Measurements from ENCODE around the gene PJA1.

The PJA1 gene, protein sequence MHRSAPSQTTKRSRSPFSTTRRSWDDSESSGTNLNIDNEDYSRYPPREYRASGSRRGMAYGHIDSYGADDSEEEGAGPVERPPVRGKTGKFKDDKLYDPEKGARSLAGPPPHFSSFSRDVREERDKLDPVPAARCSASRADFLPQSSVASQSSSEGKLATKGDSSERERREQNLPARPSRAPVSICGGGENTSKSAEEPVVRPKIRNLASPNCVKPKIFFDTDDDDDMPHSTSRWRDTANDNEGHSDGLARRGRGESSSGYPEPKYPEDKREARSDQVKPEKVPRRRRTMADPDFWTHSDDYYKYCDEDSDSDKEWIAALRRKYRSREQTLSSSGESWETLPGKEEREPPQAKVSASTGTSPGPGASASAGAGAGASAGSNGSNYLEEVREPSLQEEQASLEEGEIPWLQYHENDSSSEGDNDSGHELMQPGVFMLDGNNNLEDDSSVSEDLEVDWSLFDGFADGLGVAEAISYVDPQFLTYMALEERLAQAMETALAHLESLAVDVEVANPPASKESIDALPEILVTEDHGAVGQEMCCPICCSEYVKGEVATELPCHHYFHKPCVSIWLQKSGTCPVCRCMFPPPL

DNA sequence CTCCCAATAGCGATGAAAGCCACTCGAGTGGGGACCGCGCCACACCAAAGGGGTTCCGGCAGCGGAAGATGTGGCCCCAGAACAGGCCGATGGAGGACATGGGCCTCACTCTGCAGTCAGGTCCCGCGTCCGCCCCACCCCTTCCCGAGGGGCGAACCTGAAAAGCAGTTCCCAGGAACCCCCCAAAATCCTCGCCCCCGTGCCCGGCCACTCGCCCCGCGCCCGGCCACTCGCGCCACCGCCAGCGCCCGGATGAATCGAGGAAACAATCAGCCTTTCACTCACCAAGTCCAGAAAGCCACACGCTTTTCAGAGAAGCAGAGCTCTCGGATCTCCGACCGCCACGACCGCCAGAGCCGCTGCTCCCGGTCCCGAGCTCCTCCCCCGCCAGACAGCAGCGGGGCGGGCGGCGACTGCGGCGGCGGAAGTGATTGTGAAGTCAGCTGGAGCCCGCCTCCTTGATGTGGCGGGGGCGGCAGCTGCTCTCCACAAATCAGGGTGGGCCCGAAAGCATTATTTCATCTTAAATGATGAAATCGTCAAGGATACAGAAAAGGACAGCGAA lies at the start of gene PJA1:
TSS of gene PJA1 (minus strand) at position 367 of the 565 bp plus-strand sequence. CDS start 2,380 bp downstream, outside the sequence.
- DNase-seq, result peak; percentile 63 to 74

DNA sequence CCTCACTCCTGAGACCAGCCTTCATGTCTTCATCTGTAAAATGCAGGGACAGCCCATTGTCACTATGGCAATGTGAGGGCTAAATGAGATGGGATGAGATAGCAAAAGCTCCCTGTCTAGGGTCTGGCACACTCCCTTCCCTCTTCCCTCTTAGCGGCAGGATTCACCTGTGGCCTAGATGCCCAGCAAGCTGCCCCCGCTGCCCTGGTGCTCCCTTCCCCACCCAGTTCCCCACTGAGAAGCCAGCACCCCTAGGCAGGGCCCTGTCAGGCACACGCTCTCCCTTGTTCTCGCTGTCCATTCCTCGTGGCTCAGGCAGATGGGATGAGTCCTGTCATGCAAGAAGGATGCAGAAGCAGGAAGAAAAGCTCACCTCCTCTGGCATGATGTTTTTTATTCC lies 49.2 kb upstream of the PJA1 start:
- DNase-seq, result no peak

DNA sequence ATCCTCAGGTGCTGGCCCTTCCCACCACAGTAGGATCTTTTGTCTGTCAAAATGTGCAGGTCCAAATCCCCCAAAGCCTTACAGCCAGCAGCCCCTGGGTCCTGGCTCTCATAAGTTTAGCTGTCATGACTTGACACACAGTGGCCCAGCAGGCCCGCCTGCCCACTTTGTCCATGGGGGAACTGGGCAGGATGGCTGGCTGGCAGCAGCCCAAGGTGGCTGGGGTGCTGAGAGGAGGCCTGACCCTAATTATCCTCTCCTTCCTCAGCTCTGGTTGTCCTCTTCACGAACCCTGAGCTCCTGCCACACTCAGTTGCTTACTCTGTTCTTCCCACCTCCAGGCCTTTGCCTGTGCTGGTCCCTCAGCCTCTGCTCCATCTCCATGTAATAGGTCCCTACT lies 46.4 kb upstream of the PJA1 start:
- no peak for DNase-seq

DNA sequence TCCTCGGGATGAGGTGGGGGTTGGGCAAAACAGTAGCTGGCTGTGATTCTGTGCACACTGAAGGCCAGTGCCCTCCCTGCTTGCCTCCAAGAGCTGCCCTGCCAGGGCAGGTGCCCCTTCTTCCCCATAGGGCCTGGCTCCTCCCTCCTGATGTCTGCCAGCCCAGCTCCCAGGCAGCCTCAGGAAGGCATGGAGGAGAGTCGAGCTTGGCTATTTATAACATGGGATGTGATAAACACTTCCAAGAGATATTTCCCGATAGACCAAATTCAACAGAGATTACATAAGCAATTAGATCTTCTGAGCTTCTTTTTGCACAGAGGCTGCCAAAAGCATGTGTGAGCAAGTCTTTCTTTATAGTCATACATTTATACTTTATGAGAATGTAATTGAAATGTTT lies 45.3 kb upstream of the PJA1 start:
- DNase-seq, result no peak

DNA sequence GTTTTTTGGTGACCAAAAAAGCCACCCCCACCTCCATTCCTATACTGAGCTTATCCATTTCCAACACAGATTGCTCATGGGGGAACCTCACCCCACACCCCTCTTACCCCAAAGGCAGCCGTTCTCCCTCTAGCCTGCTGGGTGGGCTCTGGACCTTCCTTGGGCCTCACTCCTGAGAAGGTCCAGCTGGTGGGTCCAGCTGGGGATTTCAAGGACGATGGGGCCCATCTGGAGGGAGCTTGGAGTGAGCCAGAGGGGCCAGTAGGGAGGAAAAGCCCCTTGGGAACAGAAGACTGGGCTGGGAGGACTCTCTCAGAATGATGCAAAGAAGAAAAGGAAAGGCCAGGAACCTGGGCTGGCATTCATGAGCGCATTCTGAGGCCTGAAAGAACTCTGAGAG lies 42.0 kb upstream of the PJA1 start:
- no peak for DNase-seq

DNA sequence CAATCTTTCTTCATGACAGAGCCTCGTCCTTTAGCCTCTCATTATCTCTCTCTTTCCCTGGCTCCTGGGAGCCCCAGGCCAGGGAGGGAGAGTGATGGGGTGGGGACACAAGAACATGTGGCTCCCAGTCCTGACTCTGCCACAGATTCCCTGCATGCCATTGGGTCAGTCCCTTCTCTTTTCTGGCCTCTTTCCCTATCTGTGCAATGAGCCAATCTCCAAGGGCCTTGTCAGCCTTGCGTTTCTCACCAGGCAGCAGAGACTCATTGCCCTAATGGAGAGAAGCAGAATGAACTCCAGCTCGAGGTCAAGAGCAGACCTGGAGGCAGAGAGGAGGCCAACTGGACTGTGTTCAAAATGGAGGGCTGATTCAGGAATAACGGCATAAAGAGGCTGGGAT lies 38.4 kb upstream of the PJA1 start:
- no peak for DNase-seq

DNA sequence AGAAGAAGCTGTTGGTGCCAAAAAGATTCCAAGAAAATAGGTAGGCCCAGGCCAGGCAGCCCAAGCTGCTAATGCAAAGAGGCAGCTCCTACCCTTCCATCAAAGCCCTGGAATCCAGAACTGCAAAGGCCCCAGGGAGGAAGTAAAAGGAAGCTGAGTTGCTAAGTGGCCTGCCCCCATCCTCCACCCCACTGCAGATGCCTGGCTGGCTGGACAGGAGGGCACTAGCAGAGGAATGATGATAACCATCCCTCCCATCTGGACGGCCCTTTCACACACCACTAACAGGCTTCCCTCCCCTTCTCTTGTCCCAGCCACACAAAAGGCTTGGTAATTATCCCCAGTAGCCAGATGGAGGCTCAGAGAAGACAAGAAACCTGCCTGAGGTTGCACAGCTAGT lies 32.4 kb upstream of the PJA1 start:
- DNase-seq, result no peak

DNA sequence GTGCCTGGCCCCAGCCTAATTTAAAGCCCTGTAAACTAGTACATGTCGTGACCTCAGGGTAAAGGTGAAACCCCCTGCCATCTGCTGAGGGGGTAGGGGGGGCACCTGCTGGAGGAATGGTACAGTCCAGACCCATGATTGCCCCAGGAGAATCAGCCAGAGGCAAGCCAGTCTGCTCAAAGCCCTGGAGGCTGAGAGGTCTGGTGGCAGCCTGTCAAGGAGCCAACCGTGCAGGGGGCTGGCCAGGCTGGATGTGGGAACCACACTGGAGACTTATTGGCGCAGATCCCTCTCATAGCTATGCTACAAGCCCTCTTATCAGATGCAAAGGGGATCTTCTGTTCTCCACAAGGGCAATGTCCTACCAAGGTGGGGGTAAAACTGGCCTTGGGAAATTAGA lies 31.4 kb upstream of the PJA1 start:
- no peak for DNase-seq

DNA sequence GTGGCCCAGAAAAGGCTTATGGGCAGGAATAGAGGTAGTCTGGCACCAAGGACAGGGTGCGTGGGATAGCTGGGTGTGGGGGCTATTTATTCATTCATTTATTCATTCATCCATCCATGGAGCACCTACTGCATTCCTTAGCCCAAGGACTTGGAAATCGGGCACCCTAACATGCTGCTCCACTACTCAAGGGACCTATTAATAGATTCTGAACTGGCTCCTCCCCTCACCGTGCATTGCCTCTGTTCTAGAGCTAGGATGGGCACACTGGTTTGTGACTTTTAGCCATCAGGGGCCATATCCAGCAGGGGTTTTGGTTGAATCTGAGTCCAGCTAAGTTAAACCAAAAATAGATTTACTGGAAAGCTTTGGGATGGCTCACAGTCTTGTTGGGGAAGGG lies 30.6 kb upstream of the PJA1 start:
- no peak for DNase-seq

DNA sequence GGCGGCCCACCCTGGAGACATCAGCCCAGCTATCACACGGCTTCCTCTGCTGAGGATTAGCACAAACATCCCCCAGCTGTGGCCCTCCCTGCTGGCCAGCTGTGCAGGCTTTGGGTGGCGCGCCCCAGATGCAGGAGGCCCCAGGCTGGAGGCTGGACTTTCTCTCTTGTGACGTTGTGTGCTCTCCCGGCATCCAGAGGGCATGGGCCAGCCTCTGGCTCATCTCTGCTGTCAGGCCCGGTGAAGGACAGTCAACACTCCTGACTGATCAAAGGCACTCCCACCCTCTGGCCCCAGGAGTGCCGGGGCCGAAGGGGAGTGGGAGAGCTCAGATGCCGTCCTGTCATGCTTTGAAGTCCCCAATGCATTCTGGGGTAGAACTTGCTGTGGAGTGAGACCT lies 29.9 kb upstream of the PJA1 start:
- no peak for DNase-seq

DNA sequence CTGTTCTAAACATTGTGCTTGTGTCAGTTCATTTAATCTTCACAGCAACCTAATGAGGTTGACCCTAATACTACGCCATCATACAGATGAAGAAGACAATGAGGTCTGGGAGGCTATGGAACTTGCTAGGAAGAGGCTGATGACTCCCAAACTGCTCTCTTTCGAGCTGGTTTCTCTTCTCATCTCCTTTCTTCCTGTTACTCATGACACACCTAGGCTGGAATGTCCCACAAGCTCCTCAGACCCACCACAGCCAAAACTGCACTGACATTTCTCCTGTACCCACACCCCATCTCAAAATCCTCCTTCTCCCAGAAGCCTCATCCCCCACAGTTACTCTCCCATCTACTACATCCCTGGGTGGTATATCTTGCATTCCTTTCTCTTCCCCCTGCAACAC lies 27.4 kb upstream of the PJA1 start:
- DNase-seq, result no peak

DNA sequence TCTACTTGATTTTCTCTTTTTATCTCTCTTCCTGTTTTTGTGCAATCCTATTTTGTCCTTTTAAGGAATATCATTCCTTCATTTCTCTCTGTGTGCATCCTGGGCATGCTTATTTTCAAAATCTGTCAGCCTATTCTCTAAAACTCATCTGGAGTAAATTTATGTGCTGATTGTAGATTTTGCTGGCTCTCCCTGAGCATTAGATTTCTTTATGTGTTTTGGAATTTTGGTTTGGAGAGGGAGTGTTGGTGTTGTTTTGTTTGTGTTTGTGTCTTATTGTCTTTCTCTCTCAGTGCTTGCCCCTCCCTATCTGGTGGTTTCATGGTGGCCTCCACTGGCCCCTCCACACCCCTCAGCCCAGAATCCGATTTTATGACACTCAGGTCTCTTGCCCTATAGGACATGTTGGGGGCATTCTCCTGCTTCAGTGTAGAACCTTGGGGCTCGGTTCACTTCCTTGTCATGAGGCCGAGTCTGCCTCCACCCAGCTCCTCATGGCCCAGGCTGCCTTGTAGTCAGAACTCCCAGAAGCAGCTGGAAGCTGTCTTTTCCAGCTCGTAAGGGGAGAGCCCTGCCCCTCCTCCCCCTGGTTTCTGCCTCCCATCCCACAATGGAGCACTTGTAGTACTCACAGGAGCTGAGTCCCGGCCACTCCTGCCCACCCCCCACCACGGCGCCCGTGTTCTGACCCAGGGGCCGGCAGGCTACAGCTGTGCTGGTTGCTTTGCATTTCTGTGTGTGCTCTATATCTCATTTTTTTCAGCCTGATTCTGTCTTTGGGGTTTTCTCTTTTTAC lies 24.5 kb upstream of the PJA1 start:
- no peak for DNase-seq

DNA sequence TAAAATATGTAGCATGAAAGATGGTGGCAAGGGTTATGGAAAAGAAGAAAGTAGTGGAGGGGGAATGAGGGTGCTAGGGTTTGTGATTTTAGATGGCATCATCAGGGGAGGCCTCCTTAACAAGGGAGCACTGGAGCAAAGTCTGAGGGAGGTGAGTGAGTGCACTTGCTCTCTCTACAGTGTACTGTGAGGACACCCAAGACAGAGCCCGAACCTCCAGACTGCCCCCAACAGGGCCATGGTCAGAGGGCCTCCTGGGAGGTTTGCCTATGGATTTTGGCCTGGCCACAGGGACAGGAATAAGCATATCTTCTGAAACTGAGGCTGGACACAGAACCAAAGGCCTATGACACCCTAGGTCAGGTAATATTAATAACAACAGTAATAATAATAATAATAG lies 21.4 kb upstream of the PJA1 start:
- DNase-seq, result no peak

DNA sequence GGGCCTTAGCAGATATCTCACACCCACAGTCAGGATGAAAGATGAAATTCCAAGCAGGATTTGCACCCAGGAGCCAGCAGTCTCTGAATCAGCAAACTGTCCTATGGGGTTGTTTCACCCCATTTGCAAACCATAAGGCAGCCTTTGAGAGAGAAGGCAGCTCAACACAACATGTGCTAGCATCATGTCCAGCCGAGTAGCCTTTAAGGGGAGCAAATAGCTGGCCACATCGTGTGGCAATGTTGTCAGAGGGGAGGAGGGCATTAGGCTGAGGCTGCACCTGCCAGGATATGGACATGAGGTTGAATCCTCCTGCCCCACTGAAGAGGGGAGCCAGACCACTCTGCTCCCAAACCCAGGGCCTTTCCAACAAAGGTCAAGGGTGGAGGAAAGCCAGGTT lies 20.6 kb upstream of the PJA1 start:
- no peak for DNase-seq

DNA sequence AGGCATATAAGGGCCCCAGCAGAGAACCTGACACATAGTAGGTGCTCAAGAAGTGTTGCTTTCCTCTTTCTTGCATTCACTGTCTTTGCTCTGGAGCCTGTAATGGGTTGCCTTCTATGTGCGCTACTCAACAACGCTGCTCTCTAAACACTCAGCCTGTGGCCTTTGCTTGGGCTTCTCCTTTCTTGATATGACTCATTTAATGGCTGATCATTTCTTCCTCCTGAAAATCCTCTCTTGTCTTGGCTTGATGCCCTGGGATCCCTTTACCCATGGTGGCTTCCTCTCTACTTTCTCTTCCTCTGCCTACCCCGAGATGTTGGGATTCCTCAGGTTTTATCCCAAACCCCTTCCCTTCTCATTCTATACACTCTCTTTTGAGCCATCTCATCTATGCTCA lies 19.9 kb upstream of the PJA1 start:
- no peak for DNase-seq

DNA sequence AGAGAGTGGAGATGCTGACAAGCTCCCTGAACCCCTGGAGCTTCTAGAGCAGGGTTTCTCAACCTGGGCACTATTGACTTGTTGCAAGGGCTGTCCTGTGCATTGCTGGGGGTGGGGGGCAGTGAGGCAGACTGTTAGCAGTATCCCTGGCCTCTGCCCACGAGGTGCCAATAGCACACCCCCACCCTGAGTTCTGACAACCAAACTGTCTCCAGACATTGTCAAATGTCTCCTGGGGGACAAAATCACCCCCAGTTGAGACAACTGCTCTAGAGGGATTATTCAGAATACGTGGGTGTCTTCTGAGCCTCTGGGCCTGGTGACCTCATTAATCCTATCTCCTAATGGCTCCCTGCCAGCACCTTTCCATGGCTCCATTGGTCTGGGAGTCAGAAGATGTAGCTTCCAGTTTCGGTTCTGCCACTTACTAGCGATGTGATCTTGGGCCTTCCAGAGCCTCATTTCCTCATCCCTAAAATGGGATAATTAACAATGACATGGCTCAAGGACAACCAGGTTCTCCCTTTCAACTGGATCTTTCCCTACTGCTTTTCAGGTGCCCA lies 17.6 kb upstream of the PJA1 start:
- DNase-seq, result no peak

DNA sequence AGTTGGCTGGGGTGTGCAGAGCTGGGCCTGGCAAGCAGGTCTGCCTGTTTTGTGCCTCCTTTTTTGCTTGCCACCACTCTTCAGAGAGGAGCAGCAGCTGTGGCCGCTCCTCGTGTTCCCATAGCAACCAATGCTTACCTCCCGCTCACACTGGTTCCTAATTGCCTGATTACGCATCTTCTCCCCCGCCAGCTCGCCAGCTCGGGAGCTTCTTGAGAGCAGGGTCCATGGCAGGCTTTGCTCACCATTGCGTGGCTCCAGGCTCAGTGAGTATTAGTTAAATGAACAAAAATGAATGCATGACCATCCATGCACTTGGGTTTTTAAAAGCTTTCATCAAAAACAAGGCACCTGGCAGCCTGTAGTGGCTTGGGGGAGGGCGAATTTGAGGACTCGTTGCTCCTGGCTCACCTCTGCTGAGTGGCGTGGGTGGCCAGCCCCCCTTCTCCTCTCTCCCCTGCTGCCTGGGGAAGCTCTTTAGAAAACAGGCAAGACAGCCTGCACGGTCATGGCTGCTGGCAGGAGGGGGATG lies 14.2 kb upstream of the PJA1 start:
- no peak for DNase-seq

DNA sequence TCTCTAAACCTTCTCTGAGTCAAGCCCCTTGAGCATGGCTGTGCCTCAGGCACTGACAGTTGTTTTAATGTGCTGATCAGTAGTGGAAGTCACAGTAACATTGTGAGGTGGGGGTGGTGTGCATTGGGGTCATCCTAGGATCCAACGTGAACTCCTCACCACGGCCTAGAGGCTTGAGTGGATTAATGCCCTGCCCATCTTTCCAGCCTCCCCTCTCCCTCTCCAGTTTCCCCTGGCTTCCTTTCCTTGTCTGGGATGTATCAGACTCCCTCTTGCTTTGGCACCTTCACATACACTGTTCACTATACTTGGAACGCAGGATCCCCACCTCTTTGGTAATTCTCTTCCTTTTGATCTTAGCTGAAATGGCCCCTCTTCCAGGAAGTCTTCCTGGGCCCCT lies 13.3 kb upstream of the PJA1 start:
- DNase-seq, result no peak

DNA sequence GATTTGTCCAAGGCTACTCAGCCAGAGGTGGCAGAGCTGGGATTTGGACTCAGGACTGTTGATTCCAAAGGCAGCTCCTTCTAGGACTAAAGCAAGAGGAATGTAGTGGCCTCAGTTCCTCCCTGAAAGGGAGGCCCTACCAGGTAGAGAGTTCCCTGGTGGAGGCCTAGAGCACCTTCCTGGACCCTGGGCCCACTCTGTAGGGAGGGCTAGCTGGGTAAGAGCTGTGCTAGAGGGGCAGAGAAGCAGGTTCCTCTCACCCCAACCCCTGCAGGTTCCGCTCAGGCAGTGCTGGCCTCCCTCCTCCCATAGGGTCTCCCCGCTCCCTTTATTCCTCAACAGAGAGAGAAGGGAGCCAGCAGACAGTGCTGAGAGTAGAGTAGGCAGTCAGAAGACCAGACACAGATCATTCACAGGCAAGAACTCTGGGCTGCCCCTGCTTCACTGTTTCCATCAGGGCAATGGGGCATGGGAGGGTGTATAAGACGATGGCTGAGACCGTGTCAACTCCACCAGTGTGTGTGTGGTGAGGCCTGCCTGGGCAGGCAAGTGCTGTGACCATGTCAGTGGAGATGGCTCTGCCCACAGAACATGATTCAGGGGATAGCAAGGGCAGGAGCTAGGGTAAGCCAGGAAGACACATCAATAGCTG lies 12.4 kb upstream of the PJA1 start:
- no peak for DNase-seq

DNA sequence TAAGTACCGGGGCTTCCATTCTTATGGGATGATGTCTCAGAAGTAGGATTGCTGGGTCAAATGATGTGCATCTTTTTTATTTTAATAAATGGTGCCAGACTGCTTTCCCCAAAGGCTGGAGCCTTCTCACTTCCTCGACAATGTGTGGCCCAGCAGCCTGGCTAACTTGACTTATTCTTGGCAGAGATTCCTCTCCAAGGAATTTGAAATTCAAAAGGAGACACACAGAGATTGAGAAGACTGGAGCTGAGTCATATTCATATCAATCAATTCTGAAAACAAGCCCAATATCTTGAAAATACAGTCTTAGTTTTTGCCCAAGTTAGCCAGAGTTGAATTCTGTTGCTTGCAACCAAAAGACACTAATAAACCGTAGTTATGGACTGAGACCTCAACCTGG lies 10.8 kb upstream of the PJA1 start:
- no peak for DNase-seq

DNA sequence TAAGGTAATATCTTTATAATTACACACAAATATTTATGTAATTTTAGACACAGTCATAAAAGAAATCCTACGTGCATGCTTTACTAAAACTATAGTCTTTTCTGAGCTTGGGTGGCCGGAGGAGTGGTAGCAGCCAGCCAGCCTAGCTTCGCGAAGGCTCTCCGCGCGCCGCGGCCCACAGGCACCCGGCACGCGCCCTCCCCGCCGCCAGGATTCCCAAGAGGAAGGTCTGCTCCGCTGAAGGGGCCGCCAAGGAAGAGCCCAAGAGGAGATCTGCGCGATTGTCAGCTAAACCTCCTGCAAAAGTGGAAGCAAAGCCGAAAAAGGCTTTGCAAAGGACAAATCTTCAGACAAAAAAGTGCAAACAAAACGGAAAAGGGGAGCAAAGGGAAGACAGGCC lies 8.7 kb upstream of the PJA1 start:
- no peak for DNase-seq

DNA sequence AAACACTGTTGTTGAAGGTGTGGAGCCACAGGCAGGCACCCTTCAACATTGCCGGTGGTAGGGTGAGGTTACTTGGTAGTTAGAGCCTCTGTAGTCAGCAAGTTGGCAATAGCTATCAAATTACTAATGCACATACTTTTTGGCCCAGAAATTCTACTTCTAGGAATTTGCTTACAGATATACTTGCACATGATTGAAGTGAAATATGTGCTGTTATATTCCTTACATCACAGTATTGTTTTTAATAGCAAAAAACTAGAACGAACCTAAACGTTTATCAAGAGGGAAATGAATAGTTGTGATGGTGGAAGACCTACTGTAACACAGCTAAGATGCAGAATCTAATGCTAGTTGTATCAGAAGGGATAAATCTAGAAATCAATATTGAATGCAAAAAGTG lies 7.7 kb upstream of the PJA1 start:
- no peak for DNase-seq

DNA sequence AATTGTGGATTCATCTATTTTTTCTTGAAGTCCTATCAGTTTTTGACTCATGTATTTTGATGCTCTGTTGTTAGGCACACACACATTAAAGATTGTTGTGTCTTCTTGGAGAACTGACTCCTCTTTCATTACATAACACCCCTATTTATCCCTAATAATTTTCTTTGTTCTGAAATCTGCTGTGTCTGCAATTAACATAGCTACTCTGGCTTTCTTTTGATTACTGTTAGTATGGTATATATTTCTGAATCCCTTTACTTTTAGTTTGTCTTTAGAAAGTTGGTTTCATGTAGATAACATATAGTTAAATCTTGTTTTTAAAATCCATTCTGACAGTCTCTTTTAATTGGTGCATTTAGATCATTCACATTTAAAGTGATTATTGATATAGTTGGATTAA lies 5.1 kb upstream of the PJA1 start:
- DNase-seq, result no peak

All from stimulated activated CD4-positive, alpha-beta T cell treated with anti-CD3 and anti-CD28 coated beads, Interleukin-4, amount 100 ng/mL, for 4 hours (primary cell).